Ecto neural progenitor cell (in vitro differentiated cells): ENCODE data around the gene ABCA1.
"Not testable (repeated sequence)": the region's sequence is repeated elsewhere in the genome, so short reads cannot be mapped to it uniquely, and the experiment has no call there.

Source experiments
- DNase-seq: peaks from one replicate; pipeline ENCODE4 v3.0.0-alpha.2; 2018; ENCODE audit warnings: low spot score

ABCA1 gene

DNA sequence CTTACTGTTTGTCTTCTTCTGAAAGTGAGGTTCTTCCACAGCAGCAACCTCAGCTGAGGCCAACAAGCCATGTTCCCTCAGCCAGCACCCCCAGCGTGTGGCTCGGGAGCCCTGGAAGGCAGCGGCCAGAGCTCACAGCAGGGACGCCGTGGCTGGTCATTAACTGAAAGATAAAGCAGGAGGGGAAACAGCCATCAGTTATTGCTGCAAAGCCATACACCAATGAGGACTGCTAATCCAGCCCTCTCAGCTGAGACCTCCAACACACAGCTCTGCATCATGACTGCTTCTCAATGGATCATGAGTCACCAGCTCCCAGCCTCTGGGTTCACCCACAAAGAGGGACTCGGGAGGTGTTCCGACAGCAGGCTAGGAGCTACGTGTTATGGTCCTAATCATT lies 24.3 kb downstream of the ABCA1 start:
- no peak for DNase-seq

DNA sequence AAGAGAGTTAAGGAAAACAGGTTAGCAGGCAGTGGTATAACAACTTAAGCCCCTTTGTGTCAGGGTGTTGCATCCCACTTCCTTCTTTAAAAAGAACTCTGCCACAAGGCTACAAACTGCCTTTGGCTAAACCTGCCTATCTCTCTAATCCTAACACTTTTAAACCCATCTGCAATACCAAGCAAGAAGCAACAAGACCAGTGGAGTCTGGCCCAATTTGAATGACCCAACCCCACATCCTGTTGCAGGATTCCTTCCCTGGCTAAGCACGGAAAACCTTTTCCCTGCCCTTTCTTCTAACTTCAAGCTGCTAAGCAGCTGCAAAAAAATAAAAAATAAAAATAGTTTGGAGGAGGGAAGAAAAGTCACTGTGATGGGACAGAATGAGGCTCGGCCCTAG lies 27.1 kb downstream of the ABCA1 start:
- DNase-seq: no peak

DNA sequence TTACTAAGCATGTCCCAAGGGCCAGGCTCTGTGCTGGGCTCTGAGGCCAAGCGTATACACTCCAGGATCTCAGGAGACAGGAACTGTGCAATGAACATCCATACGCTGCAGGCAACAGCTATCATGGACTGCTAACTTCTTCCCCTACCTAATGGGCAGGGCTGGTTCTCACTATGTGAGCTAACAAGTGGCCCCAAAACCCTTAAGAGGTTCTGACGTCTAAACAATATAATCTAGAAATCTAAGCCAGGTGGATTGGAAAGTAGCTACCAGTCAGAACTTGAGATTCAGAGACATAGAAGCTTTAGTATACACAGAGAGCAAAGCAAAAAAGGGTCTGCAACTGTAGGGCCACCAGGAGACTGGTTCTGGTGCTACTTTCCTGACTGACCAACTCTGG lies 27.6 kb downstream of the ABCA1 start:
- no peak for DNase-seq

DNA sequence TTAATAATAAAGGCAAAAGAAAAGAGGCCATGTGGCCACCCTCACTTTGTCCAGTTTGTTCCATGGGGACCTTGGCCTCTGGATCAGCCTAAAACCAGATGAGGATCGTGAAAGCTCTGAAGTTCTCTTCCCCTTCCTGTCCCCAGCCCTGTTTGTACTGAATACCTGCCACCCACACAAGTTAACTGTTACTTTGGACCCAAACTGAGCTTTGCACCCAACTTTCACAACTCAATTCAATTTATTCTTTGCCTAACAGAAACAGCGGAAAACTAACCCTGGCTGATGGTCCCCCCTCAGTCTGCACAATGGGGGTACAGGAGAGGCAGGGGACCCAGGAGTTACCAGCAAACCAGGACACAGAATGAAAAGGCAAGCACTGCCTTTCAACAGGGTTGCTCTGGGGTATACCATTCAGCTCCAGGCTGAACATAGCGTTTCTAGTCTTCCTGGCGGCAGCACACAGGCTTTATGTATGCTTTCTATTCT lies 28.2 kb downstream of the ABCA1 start:
- no peak for DNase-seq

DNA sequence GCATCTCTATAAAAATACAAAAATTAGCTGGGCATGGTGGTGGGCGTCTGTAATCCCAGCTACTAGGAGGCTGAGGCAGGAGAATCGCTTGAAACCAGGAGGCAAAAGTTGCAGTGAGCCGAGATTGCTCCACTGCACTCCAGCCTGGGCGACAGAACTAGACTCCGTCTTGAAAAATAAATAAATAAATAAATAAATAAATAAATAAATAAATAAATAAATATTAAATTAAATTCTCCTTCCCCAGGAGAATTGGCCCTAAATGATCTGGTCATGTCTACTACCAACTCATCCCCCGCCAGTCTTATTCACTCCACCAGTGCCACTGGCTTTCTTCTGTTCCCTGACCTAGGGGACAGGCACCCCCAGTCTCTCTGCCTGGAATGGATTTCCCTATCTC lies 29.6 kb downstream of the ABCA1 start:
- DNase-seq: not testable (repeated sequence)

DNA sequence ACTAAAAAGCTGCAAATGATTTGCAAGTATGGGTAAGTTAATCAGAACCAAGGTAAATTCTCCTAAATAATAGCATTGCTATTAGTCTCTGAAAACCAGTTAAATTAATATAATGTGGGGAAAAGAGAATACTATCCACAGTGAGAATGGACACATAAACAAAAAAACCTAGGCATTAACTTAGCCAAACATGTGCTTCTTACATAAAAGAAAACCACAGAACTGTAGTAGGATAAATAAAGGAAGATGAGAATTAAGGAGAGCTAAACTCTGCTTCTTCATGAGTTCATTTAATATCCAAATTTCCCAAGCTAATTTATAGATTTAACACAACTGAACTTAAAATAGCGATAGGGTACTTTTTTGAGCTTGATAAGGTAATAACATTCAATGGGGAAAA lies 31.8 kb downstream of the ABCA1 start:
- DNase-seq: no peak

DNA sequence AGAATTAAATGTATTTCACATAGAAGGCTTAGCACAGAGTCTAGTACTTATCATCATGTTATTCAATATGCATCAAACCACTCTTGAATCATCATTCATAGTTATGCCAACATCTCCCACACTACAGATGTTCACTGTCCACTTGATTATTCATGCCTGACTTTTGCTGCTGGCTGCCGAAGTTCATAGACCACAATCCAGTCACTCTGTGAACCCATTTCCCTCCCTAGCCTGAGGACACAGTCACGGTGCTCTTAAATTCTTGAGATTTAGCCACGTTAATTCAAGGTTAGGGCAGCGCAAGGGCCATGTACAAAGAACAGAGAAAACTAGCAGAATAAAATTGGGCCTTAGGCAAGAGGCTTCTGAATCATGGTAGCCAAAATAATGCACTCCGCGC lies 32.4 kb downstream of the ABCA1 start:
- no peak for DNase-seq

DNA sequence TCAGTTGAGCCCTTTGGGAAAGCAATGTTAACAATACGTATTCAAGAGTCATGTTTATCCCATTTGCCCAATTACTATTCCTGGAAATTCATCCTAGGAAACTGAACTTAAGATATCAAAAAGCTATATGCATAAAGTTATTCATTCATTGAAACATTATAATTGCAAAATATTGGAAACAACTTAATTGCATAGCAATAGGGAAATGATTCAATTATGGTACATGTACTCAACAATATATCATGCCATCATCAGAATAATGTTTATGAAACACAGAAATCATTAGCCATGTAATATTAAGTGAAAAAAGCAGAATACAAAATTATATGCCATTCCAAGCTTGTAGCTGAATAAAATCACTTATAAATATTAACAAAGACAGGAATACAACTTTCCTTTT lies 35.3 kb downstream of the ABCA1 start:
- DNase-seq: no peak

DNA sequence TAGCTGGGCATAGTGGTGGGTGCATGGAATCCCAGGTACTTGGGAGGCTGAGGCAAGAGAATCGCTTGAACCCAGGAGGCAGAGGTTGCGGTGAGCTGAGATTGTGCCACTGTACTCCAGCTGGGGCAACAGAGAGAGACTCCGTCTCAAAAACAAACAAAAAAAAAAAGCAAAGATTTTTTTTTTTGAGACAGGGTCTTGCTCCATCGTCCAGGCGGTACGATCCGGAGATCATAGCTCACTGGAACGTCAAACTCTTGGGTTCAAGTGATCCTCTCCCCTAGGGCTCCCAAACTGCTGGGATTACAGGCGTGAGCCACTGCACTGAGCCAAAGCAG lies 37.6 kb downstream of the ABCA1 start:
- DNase-seq: no peak

DNA sequence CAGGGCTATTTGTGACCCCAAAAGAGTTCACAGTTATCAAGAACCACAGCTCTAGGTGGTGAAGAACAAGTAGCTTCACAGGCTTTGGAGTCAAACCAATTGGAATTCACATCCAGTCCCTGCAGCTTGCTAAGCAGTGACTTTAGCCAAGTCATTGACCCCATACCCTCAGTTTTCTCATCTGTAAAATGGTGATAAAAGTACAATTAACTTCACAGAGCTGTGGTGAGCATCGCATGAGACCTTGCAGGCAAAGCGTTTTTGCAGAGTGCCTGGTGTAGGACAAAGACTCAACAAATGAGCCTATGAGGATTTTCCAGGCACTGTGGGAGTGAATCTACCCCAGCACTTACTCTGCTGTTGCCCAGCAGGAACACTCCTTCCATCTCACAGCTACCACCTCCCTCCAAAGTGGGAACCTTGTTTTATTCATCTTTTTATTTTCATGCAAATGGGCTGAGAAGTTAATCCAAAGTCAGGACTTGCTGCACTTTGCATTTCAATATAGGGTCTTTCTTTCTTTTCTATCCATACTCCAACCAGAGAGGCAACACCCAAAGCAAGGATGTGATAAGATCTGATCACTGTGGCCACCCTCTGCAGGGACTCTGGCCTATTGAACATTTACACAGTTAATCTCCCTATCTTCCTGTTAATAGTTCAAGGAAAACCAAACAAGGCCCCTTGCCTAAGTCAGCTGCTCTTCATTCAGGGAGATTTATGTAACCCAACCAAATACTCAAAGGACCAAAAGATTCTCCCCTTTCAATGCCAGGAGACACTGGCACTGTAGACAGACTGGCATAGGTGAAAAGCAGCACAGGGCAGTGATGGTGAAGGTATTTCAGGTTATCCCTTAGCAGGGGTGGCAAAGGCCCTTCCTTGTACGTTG lies 41.9 kb downstream of the ABCA1 start:
- DNase-seq: no peak

DNA sequence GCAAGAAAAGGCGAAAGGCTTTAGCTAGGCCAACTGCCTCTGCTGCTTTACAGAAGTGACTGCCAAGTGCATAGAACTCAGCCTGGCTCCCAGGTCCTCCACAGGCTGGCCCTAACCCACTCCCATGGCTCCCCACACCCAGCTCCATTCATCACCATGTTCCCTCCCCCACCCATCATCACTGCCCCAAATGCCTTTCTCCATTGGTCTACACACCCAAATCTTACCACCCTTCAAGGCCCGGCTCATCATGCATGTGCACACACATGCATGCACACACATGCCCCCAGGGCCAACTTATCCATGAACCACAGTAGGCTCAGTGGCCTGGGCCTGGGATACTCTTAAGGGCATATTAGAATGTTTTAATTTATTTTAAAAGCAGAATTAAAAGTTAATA lies 44.8 kb downstream of the ABCA1 start:
- DNase-seq: no peak

DNA sequence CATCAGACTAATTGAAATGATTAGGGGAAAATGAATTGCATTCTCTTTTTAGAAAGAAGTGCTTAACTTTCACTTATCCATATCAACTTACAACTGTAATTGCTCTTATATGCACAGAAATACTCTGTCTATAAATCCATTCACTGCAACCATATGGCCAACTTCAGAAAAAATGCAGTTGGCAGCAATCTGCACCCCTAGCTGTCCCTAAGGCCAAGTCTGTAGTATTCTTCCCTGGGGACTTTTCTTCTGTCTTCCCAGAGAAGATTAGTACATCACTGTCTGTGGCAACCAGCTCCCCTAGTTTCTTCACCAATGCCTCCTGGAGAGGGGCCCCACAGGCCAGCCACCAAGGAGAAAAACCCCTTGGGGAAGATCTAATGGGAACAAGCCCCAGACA lies 45.4 kb downstream of the ABCA1 start:
- DNase-seq: no peak

DNA sequence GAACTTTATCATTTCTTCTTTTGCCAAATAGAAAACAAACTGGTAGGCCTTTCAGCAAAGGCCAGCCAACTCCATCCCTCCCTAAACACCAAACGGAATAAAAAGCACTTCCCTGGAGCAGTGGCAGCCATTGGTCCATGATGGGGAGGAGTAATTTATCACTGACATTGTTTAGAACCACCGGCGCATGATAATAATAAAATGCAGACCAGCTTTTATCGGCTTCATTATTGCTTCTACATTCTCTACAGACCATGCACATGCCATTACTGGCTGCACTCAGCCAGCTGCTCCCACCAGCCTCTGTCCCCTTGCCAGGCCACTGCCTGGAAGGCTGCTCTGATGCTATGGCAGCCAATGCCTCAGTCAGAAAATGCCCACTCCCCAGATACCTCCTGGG lies 45.9 kb downstream of the ABCA1 start:
- no peak for DNase-seq

DNA sequence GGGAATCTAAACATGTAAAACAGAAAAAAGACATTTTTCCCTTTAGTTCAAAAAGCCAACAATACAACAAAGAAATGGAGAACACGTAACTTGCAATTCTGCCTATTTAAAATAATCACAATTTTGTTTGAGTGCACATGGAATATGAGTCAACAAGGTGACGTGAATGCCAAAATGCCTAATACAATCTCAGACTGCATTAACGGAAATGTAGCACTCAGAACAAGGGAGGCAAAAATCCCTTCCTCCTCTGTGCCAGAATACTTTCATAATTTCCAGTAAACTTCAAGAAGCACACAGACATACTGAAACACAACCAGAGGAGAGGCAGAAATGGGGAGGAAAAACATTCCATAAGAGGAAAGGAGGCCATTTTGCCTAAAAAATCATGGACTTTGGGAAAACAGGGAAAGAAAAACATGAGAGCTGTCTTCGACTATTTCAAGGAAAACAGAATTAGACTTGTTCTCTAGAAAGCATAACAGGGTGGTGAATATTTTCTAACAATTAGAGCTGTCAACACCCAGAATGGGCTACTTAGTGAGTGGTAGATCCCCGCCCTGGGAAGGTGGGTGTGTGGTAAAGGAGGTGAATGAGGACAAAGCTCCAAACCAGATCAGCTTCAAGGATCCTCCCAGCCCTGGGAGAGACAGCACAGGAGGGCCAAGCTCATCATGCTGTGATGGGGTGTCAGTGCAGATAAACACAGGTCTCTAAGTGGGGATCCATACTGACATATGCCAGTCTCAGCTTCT lies 48.2 kb downstream of the ABCA1 start:
- DNase-seq: no peak

DNA sequence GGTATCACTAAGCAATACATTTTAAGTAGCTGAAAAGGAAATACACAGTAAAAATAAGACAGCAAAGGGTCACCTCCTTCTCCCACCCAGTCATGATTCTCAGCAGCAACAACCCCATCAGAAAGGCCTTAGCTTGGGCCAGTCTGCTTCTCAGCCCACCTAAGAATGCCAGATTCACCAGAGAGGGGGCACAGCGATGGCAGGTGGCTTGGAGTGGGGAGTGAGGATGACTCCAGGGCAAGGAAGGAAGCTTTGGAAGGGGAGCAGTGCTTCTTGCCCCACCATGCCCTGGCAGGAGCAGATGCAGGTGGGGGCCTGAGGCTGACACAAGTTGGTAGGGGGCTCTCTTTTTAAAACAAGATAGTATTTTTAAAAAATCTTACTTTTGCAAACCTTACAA lies 51.4 kb downstream of the ABCA1 start:
- no peak for DNase-seq

DNA sequence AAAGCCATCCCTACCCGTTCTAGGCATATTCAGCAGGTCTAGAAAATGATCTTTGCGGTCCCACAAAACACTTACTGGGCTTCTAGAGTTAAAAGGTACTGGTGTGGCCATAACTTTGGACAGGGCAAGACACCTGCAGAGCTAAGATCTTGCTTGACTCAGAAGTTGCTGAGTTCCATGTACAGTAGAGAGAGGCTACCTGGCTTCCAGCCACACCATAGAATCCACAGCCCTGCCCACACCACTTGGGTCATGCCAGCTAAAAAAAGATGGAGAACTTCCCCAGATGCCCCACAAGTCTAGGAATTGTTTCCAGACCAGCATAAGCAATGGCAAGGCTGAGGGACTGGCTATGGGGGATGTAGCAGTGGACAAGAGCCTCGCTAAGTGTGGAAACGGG lies 52.1 kb downstream of the ABCA1 start:
- no peak for DNase-seq

DNA sequence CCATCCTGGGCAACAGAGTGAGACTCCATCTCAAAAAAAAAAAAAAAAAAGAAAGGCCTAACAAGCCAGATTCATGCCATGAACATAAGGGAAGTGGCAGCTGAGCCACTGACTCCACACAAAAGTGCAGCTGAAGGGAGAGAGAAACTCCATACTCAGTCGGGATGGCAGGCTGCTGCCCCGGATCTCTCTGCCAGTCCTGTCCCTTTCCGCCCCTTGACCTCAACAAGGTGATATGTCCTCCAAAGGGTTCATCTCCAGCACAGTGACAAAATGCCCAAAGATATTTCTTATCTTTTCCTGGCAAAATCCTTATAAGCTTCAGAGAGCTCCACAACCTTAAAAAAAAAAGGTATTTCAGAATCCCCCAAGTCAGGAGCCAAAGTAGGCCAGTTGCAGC lies 52.6 kb downstream of the ABCA1 start:
- DNase-seq: no peak

DNA sequence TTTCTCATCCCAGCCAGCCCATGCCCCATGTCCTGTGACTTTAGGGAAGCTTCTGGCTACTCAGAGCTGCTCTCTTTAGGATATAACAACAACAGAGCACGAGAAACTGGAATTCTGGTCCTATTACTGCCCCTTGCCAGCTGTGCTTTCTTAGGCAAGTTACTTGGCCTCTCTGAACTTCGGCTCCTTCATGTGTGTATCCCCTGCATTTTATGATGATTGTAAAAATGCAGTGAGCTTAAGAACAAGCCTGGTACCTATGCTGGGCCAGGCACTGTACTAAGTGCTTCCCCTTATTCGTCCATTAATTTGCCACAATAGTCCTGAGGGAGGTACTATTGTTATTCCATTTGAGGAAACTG lies 54.5 kb downstream of the ABCA1 start:
- DNase-seq: no peak

DNA sequence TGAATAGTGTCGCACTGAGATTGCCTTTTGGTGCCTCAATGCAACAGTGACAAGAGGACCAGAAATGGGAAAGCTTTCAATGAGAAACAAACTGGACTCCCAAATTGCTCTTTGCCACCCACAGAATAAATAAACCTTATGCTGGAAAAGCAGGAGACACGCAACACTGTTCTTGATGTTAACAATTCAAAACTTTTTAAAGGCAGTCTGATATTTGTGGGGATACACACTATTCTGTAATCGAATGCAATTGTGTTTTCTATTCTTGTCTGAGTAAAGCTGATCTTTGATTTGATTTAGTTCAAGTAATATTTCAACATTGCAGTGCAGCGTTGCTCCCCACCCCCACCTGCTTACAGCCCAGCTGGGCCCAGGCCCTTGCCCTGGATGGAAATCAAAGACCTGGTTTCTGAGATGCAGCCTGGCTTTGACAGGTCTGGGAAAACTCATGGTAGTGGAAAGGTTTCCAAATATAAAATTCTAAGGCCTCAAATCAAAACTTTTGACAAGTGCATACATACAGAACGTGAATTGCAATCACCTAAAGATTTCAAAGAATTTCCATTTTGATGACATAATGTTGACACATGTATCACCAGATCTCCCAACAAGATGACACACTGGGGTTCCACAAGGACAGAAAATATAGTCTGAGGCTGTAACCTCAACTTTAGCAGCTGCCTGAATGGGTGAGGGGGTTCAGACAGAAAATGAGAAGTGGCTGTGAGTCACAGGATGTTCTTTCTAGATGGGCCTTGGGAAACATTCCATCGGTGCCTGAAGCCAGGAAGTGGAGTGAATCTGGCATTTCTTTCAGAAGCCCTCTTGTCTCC lies 55.1 kb downstream of the ABCA1 start:
- DNase-seq: no peak

DNA sequence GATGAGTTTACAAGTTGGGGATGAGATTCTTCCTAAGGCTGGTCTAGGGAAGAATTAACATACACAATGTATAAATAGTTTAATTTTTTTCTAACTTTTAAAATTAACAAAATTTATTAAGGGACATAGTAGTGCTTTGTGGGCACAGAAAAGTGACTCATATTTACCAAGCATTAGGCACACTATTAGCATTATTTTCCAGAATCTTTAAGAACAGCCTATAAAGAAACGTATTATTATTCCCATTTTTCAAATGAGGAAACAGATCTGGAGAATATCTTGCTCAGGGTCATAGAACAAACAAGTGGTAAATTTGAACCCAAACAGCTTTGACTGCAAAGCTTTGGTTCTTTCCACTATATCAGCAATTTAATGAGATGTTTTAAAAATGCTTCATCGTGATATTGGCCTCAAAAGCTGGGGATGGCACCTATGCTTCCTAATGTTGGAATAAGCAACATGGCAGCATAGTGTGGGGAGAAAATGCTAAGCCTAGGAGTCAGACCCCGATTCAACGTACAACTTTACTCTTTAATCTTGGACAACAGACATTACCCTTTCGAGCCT lies 55.9 kb downstream of the ABCA1 start:
- no peak for DNase-seq

DNA sequence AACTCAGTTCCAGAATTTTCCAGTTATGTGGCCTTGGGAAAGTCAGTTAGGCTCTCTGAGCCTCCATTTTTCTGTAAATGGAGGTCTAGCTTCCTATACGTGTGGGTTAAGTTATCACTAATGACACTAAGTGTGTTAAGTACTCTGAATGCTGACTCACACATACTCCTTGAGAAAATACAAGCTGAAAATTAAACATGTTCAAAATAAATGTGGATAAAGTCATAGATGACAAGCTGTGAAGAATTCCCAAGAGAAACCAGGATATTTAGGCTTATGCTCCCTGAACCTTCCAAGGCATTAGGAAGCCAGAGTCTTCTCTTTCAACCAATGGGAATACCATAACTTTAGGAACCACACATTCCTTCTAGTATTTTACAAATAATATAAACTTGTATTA lies 58.1 kb downstream of the ABCA1 start:
- no peak for DNase-seq

DNA sequence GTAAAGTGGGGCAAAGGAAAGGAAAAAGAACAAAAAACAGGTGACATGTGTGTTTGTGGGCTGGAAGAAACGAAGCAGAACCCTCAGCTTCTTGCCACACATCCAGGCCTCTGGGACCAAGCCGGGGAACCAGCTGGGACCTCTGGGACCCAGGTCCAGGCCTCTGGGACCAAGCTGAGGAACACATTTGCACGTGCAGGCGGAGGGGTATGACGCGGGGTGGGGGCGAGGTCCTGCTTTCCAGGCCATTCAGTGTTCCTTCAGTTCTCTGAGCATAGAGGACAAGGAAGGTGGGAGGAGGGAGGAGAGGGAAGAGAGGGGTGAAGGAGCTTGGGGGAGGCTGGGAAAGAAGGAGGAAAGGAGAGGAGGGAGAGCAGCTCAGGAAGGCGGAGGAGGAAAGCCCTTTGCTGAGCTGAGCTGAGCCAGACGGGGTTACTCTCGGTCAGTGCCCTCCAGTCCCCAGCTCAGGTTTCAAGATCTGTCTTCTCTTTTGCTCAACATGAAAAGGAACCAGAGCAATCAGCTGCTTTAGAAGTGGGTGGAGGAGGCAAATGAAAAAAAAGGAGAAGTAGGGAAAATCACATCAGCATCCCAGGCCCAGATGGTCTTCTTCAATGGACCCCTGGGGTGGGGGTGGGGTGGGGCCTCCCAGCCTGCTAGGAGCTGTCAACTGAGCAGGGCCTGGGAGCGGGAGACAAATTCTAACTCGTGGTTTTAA lies 59.1 kb downstream of the ABCA1 start:
- peak; percentile 80 for DNase-seq
